CD4-positive, alpha-beta T cell treated with Interleukin-2 at 100 ng/mL for 4 hours (primary cell): ENCODE measurements around the gene CAPZA1.

Experiments
- DNase-seq: peaks from one replicate; pipeline ENCODE4 v3.0.0-alpha.2; 2020; ENCODE audit warnings: low spot score

CAPZA1 gene

GRCh38 chr1:112715264-112716053, 95.8 kb downstream of the CAPZA1 start, which contains the start of gene PPM1J:
PPM1J (minus strand) TSS chr1:112715332; CDS start chr1:112715301, 31 bp downstream.
- peak; percentile 99 for DNase-seq

GRCh38 chr1:112716133-112716720, 96.6 kb downstream of the CAPZA1 start:
- DNase-seq = peak; percentile 84

- DNase-seq = no peak
These were observed 97.7 kb downstream of the CAPZA1 start for GRCh38 chr1:112717263-112717873.

GRCh38 chr1:112718691-112719418, 99.2 kb downstream of the CAPZA1 start:
- peak; percentile 72 for DNase-seq

GRCh38 chr1:112719706-112720105, 100.1 kb downstream of the CAPZA1 start:
- DNase-seq = no peak

- DNase-seq = no peak
These were observed 101.2 kb downstream of the CAPZA1 start for GRCh38 chr1:112720800-112721199.
